IMR-90 (cell line): ENCODE data around the gene GLE1.

Experiments
- CEBPB ChIP-seq: IDR thresholded peaks from 2 replicates; pipeline ENCODE4 v1.6.1; 2012; ENCODE audit warnings: low read depth, low read length, improper control_type of control experiment
- CTCF ChIP-seq: conservative IDR thresholded peaks from 2 replicates; pipeline ENCODE4 v1.5.1; 2012; ENCODE audit warnings: mild to moderate bottlenecking, low read depth, low read length, improper control_type of control experiment
- ELK1 ChIP-seq: fragments of 150-350 bp; IDR thresholded peaks from 2 replicates; pipeline ENCODE4 v1.6.1; 2016; ENCODE audit warnings: low read depth, mild to moderate bottlenecking, low read length, moderate library complexity, borderline replicate concordance
- NFE2L2 ChIP-seq: fragments of 150-350 bp; IDR thresholded peaks from 2 replicates; pipeline ENCODE4 v1.6.1; 2016; ENCODE audit warnings: low read depth, mild to moderate bottlenecking, low read length

GRCh38 chr9:128457207-128457606, 47.3 kb upstream of the GLE1 start:
- TF ChIP-seq CTCF (no peak), ELK1 (no peak), NFE2L2 (no peak), CEBPB (no peak)
